SU-DHL-6 (cell line): Measurements from ENCODE around the gene PKN3.

Source experiments
- EZH2phosphoT487 ChIP-seq: fragments of 200-600 bp; sonication (generic), shearing (Covaris generic); conservative IDR thresholded peaks from 2 replicates; pipeline ENCODE4 v1.6.1; 2018; ENCODE audit warnings: mild to moderate bottlenecking, antibody characterized with exemption, low read length, moderate library complexity, mixed read lengths
- TF ChIP-seq, protein P1 (sequence below): fragments of 200-600 bp; sonication (generic); IDR thresholded peaks from one replicate; pipeline ENCODE4 v1.5.1; 2017; ENCODE audit warnings: antibody characterized with exemption, mild to moderate bottlenecking, low read length, moderate library complexity; ENCODE audit not compliant: insufficient read depth, poor library complexity, severe bottlenecking

- TF ChIP-seq, protein P1, sequence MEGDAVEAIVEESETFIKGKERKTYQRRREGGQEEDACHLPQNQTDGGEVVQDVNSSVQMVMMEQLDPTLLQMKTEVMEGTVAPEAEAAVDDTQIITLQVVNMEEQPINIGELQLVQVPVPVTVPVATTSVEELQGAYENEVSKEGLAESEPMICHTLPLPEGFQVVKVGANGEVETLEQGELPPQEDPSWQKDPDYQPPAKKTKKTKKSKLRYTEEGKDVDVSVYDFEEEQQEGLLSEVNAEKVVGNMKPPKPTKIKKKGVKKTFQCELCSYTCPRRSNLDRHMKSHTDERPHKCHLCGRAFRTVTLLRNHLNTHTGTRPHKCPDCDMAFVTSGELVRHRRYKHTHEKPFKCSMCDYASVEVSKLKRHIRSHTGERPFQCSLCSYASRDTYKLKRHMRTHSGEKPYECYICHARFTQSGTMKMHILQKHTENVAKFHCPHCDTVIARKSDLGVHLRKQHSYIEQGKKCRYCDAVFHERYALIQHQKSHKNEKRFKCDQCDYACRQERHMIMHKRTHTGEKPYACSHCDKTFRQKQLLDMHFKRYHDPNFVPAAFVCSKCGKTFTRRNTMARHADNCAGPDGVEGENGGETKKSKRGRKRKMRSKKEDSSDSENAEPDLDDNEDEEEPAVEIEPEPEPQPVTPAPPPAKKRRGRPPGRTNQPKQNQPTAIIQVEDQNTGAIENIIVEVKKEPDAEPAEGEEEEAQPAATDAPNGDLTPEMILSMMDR, result no peak
- TF ChIP-seq EZH2phosphoT487, result no peak
Measured at GRCh38 chr9:128719919-128720605, 17.8 kb downstream of the PKN3 start.
